C4-2B (cell line): ENCODE data around the gene SLC39A13.

ENCODE experiments used
- CTCF ChIP-seq: fragments of 450-650 bp; conservative IDR thresholded peaks from 2 replicates; pipeline ENCODE4 v1.5.1; 2017; ENCODE audit warnings: mild to moderate bottlenecking
- ZFX ChIP-seq: fragments of 450-650 bp; IDR thresholded peaks from 2 replicates; pipeline ENCODE4 v1.6.1; 2017

DNA sequence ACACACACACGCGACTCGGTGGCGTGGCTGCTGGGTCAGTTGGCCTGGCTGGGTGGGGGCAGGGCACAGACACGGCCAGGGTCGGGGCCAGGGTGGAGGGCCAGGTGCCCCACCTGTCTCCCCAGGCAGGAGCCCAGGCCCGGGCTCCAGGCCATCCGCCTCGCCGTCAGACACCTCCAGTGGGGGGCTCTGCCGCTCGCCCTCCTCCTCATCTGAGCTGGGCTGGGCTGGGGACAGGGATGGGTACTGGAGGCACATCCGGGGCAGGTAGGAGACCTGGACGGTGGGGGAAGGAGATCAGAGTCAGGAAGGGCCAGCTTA, 49.7 kb upstream of the SLC39A13 start:
- TF ChIP-seq CTCF: no peak
- TF ChIP-seq ZFX: no peak
